Activated gamma-delta T cell treated with anti-CD3 and anti-CD28 coated beads, Interleukin-2, amount 50 U/mL, for 16 hours (primary cell): ENCODE measurements around the gene BRD2.

ENCODE experiments used
- DNase-seq: peaks from one replicate; pipeline ENCODE4 v3.0.0-alpha.2; 2020; ENCODE audit warnings: low read depth

Gene BRD2

GRCh38 chr6:33029328-33030184 is 61.2 kb downstream of the BRD2 start:
- DNase-seq = no peak

DNA sequence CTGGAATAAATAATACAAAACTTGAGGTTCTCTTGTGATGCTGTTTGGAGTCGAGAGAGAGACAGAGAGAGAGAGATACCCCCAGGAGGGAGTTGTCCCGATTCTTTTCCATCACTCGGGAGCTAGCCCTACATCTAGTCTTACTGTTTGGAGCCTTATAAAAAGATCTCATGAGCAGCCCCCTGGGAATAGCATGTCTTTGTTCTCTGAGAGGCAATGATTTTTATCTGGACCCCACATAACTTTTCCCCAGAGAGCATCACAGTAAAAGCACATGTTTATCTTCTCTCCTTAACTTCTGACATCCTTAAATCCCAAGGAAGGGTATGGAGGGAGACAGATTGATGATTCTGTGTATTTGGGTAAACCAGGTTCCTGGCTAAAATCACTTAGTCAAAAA is 61.9 kb downstream of the BRD2 start:
- no peak for DNase-seq
